A673 (cell line): ENCODE measurements around the gene ACOXL. TPM values are rescaled to one million over a fixed set of nuclear protein-coding genes. Genes with fewer than 3 reads are reported as not detected.

Experiments
- BruUV-seq: library from RNA; stranded (reverse); fragments of 400-500 nt; replicated peaks from 2 replicates; lab custom pipeline; 2021; lab: Mats Ljungman, UMichigan
- CTCF ChIA-PET: fragments of 300-600 bp; sonication (Branson Sonifier 250); formaldehyde crosslinking; loops from one replicate; lab custom pipeline; 2022; ENCODE audit warnings: antibody characterized with exemption; lab: Charles Lee
- POLR2A ChIA-PET: fragments of 300-600 bp; sonication (Branson Sonifier 250); formaldehyde crosslinking; loops from one replicate; lab custom pipeline; 2022; ENCODE audit warnings: antibody characterized with exemption; ENCODE audit not compliant: low non-redundant PET; lab: Charles Lee
- DNase-seq: peaks from one replicate; pipeline ENCODE4 v3.0.0-alpha.2; 2015; ENCODE audit warnings: low spot score
- H3K27ac ChIP-seq: fragments of 200-600 bp; sonication (generic); 2 replicates; pipeline ENCODE4 v1.5.1; 2016; ENCODE audit warnings: mixed run types, low read depth, mild to moderate bottlenecking, mixed read lengths, antibody characterized with exemption, low read length; ENCODE audit not compliant: poor library complexity, severe bottlenecking
- H3K27me3 ChIP-seq: fragments of 200-600 bp; sonication (generic); replicated peaks from 2 replicates; pipeline ENCODE4 v1.6.1; 2017; ENCODE audit warnings: mixed run types, low read depth, mild to moderate bottlenecking, mixed read lengths, antibody characterized with exemption, low read length; ENCODE audit not compliant: insufficient read depth, poor library complexity
- H3K36me3 ChIP-seq: fragments of 200-600 bp; sonication (generic); 2 replicates; pipeline ENCODE4 v1.6.1; 2016; ENCODE audit warnings: mixed run types, mild to moderate bottlenecking, mixed read lengths, antibody characterized with exemption, low read length; ENCODE audit not compliant: insufficient read depth, poor library complexity, severe bottlenecking
- H3K4me1 ChIP-seq: fragments of 200-600 bp; sonication (generic); 2 replicates; pipeline ENCODE4 v1.6.1; 2017; ENCODE audit warnings: mixed run types, mild to moderate bottlenecking, mixed read lengths, antibody characterized with exemption, low read length; ENCODE audit not compliant: insufficient read depth, poor library complexity, severe bottlenecking
- H3K4me3 ChIP-seq: fragments of 200-600 bp; sonication (generic); 2 replicates; pipeline ENCODE4 v1.5.1; 2016; ENCODE audit warnings: low read depth, mixed run types, mild to moderate bottlenecking, mixed read lengths, low read length; ENCODE audit not compliant: poor library complexity, severe bottlenecking
- H3K9me3 ChIP-seq: fragments of 200-600 bp; sonication (generic); 2 replicates; pipeline ENCODE4 v1.6.1; 2016; ENCODE audit warnings: mixed run types, low read depth, mild to moderate bottlenecking, mixed read lengths, antibody characterized with exemption, low read length; ENCODE audit not compliant: poor library complexity, severe bottlenecking
- EZH2 ChIP-seq: fragments of 200-600 bp; sonication (generic); IDR thresholded peaks from 2 replicates; pipeline ENCODE4 v1.6.1; 2017; ENCODE audit warnings: borderline replicate concordance, low read depth, mild to moderate bottlenecking, mixed read lengths, antibody characterized with exemption, low read length; ENCODE audit not compliant: poor library complexity, severe bottlenecking
- intact Hi-C: fragments of 100-400 bp; cut with micrococcal nuclease; formaldehyde crosslinking; loops from one replicate; pipeline ENCODE4 v1.10.0; 2022; ENCODE audit not compliant: unreplicated experiment
- total RNA-seq: library from RNA; stranded (reverse); gene quantifications from 2 replicates; pipeline ENCODE4 v1.2.3, GENCODE V29; 2021
- TF ChIP-seq, protein P1 (sequence below): fragments of 300-800, 200-600 bp; sonication (generic); conservative IDR thresholded peaks from 2 replicates; pipeline ENCODE4 v1.5.1; 2017; ENCODE audit warnings: low read depth, mild to moderate bottlenecking, antibody characterized with exemption, low read length, moderate library complexity, mixed read lengths

ACOXL gene
- total RNA-seq, 1 experiment from 2014 or later, result not detected

DNA sequence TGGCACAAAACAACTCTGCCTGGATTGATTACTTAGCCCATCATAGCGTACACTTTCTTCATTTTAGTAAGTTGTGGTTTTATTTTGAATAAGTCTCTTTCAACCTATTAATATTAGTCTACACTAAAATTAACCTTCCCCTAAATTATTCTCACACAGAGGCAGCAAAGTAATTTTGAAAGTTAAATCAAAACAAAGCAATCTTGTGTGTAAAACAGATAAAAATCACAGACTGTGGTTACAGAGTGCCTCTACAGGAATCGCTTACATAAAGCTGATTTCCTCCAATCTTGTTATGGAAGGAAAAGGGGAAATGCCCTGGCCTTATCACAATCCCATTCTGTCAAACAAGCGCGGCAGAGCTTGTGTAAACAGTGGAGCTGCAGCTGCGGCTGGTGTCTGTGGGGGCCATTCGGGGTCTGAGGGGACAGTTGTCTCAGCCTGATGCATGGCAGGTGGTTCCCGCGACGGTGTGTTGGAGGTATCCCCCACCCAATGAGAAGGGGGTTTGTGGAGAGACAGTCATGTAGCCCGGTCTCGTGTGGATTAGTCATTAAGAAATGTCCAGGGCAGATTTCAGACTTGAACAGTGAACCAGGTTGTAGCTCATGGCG, 430.5 kb downstream of the ACOXL start:
- DNase-seq, result no peak
- H3K9me3 ChIP-seq, result no peaks in the 10 kb centered on the region
- ChIA-PET CTCF (no interaction called here), POLR2A (no interaction called here)
- no peaks in the 10 kb centered on the region for H3K27me3 ChIP-seq
- no TSS peak for BruUV-seq
- no peak overlapping the region for H3K4me3 ChIP-seq
- H3K36me3 ChIP-seq, result no peaks in the 10 kb centered on the region
- no peak for TF ChIP-seq EZH2
- TF ChIP-seq, protein P1, sequence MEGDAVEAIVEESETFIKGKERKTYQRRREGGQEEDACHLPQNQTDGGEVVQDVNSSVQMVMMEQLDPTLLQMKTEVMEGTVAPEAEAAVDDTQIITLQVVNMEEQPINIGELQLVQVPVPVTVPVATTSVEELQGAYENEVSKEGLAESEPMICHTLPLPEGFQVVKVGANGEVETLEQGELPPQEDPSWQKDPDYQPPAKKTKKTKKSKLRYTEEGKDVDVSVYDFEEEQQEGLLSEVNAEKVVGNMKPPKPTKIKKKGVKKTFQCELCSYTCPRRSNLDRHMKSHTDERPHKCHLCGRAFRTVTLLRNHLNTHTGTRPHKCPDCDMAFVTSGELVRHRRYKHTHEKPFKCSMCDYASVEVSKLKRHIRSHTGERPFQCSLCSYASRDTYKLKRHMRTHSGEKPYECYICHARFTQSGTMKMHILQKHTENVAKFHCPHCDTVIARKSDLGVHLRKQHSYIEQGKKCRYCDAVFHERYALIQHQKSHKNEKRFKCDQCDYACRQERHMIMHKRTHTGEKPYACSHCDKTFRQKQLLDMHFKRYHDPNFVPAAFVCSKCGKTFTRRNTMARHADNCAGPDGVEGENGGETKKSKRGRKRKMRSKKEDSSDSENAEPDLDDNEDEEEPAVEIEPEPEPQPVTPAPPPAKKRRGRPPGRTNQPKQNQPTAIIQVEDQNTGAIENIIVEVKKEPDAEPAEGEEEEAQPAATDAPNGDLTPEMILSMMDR, result no peak
- H3K27ac ChIP-seq, result no peak overlapping the region
- peaks cover 6% of the 10 kb centered on the region for H3K4me1 ChIP-seq
- intact Hi-C loops, result no loop called here

DNA sequence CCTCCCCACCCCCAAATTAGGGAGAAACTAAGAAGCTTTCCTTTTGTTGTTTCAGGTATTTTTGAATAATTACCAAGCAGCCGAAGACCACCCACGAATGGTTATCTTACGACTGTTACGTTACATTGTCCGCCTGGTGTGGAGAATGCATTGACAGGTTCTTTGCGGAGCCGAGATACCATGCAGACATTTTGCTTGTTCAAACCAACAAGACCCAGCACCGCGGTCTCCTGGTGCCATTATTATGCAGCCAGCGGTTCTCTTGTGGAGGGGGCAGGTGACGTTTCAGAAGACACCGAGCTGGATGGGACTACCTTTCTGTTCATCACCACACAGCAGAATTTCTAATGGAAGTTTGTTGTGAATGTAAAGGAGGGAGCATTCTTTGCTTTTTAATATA, 431.7 kb downstream of the ACOXL start:
- Histone ChIP-seq H3K27ac (no peak overlapping the region), H3K27me3 (no peaks in the 10 kb centered on the region), H3K4me3 (no peak overlapping the region), H3K4me1 (peaks cover 11% of the 10 kb centered on the region), H3K9me3 (no peaks in the 10 kb centered on the region), H3K36me3 (no peaks in the 10 kb centered on the region)
- intact Hi-C loops, result no loop called here
- no peak for DNase-seq
- ChIA-PET CTCF (no interaction called here), POLR2A (no interaction called here)
- TF ChIP-seq, protein P1, result no peak
- TF ChIP-seq EZH2, result no peak
- no TSS peak for BruUV-seq

- ChIA-PET POLR2A (no interaction called here), CTCF (no interaction called here)
- intact Hi-C loops, result no loop called here
- BruUV-seq, result no TSS peak
- no peaks in the 10 kb centered on the region for H3K27me3 ChIP-seq
- H3K4me3 ChIP-seq, result no peak overlapping the region
- no peak for TF ChIP-seq EZH2
- TF ChIP-seq, protein P1, result no peak
- no peak overlapping the region for H3K27ac ChIP-seq
- H3K4me1 ChIP-seq, result peaks cover 11% of the 10 kb centered on the region
- no peak for DNase-seq
- H3K9me3 ChIP-seq, result no peaks in the 10 kb centered on the region
- no peaks in the 10 kb centered on the region for H3K36me3 ChIP-seq
These were observed 432.7 kb downstream of the ACOXL start for GRCh38 chr2:111165084-111165483.
